G401 (cell line): ENCODE data around the gene LCN9. TPM values are rescaled to one million over a fixed set of nuclear protein-coding genes. Genes with fewer than 3 reads are reported as not detected.
"Not testable (repeated sequence)": the region's sequence is repeated elsewhere in the genome, so short reads cannot be mapped to it uniquely, and the experiment has no call there.

Experiments
- DNase-seq: peaks from one replicate; pipeline ENCODE4 v3.0.0-alpha.2; 2015; ENCODE audit warnings: low spot score
- in situ Hi-C: cut with HindIII; loops from 2 replicates; pipeline ENCODE4 v1.10.0; 2016; ENCODE audit warnings: low sequenced_read_pairs, mixed read lengths
- total RNA-seq: library from RNA; depleted of rRNA; stranded (reverse); fragments of >200 nt; shearing (Covaris generic); gene quantifications from 2 replicates; pipeline ENCODE4 v1.2.3, GENCODE V29; 2014; rRNA removed

Gene LCN9
- not detected in 2 replicates for total RNA-seq

- DNase-seq: peak; percentile 10
- in situ Hi-C loops: no loop called here
Observed at GRCh38 chr9:135662758-135663450, at the start of gene LCN9. LCN9 (plus strand) TSS chr9:135663309; CDS start chr9:135663322, 13 bp downstream.

- in situ Hi-C loops: no loop called here
Observed at GRCh38 chr9:135613946-135614805, 48.9 kb upstream of the LCN9 start.

GRCh38 chr9:135614821-135615665 lies 48.1 kb upstream of the LCN9 start:
- DNase-seq: no peak
- in situ Hi-C loops: no loop called here

More at GRCh38 chr9:135613946-135614805, 48.9 kb upstream of the LCN9 start:
- no peak for DNase-seq

GRCh38 chr9:135615666-135616618 lies 47.2 kb upstream of the LCN9 start:
- no peak for DNase-seq
- in situ Hi-C loops: no loop called here

- no peak for DNase-seq
- in situ Hi-C loops: no loop called here
Observed at GRCh38 chr9:135616619-135617537, 46.2 kb upstream of the LCN9 start.

GRCh38 chr9:135617538-135617900 lies 45.6 kb upstream of the LCN9 start:
- no peak for DNase-seq
- in situ Hi-C loops: no loop called here

GRCh38 chr9:135617991-135618411 lies 45.1 kb upstream of the LCN9 start:
- in situ Hi-C loops: no loop called here
- no peak for DNase-seq

- DNase-seq: no peak
- in situ Hi-C loops: no loop called here
Observed at GRCh38 chr9:135618866-135619598, 44.1 kb upstream of the LCN9 start.

- DNase-seq: no peak
- in situ Hi-C loops: no loop called here
Observed at GRCh38 chr9:135619599-135619886, 43.6 kb upstream of the LCN9 start.

GRCh38 chr9:135620558-135620957 lies 42.6 kb upstream of the LCN9 start:
- in situ Hi-C loops: no loop called here
- no peak for DNase-seq

- in situ Hi-C loops: no loop called here
- DNase-seq: no peak
Observed at GRCh38 chr9:135622415-135623020, 40.6 kb upstream of the LCN9 start.

GRCh38 chr9:135624282-135624681 lies 38.8 kb upstream of the LCN9 start:
- DNase-seq: no peak
- in situ Hi-C loops: no loop called here

GRCh38 chr9:135632841-135633240 lies 30.3 kb upstream of the LCN9 start:
- in situ Hi-C loops: no loop called here
- DNase-seq: no peak

GRCh38 chr9:135636930-135637530 lies 26.1 kb upstream of the LCN9 start:
- in situ Hi-C loops, DNase-seq: not testable (repeated sequence)

- in situ Hi-C loops: no loop called here
- no peak for DNase-seq
Observed at GRCh38 chr9:135639196-135639595, 23.9 kb upstream of the LCN9 start, which contains the start of gene GLT6D1. GLT6D1 (minus strand) TSS chr9:135639540; CDS start chr9:135639187, 353 bp downstream.

- DNase-seq: no peak
- in situ Hi-C loops: no loop called here
Observed at GRCh38 chr9:135641047-135641446, 22.1 kb upstream of the LCN9 start.
